Measurements from ENCODE around the gene SHOC1. TPM values are rescaled to one million over a fixed set of nuclear protein-coding genes. Genes with fewer than 3 reads are reported as not detected.
A peak's percentile ranks its signal among the peaks of the same experiment; 100 is the strongest.

SHOC1 gene
- total and polyA plus RNA-seq, 2 donors (not counting 3 experiments of a cell fraction or from before 2014, with no cell fraction given), result not detected

DNA sequence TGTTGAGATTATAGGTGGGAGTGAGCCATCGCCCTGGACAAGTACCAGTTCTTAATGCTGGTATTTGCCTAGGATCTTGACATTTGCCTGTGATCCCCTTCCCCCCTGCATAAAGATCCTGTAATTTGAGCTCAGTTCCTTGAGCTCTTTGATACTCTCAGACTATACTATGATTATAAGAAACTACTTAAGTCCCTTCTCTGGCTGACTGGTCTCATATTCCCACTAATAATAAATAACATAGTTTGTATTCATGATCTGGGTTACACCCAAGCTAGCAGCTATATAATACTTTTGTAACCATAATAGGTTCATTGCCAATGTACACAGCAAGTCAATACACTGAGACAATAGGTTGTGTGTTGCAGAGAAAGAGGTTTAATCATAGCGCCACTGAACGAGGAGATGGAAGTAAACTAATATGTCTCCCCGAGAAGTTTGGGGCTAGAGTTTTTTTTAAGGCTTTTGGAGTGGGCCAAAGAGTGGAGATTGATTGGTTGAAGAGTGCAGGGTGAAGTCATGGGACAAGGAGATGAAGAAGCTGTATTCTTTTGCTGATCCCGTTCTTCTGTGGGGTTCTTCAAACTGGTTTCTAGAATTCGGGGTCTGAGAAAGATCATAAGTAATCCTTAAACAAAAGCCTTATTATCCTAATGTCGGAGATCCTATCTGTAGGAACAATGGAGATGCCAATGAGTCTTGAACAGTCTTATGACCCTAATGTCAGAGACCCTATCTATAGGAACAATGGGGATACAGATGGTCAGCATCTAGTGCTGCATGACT is 20.7 kb upstream of the SHOC1 start:
- no TSS peak for BruUV-seq (replicated peaks)
- intact Hi-C loops (cut with micrococcal nuclease), result no loop called here
- CTCF ChIA-PET, result interaction anchor here (1.4 kb wide), 1 partner anchor 25 kb away, joined by 3 read pairs; no protein-coding TSS in a partner anchor

DNA sequence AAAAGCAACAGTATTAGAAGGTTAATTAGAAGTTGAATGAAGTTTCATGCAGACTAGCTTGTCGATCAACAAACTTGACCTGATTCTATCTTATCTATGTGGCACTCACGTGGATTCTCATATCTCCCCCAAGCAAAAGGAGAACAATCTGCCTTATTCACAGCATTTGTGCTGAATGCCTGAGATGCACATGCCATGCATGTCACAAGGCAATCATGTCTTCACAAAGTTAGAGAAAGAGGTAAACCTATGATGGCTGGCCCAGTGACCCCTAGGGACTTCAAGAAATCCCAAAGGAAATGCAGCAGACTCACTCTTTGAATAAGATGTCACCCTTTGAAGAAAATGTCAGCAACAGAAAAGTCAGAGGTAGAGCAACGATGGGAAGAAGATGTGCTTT is 17.6 kb upstream of the SHOC1 start:
- no peak for FAIRE-seq
- no peak for DNase-seq (ENCODE audit: low read depth, low spot score)
- no peak overlapping the region for H3K4me2 ChIP-seq (ENCODE audit: insufficient read depth, low read length)
- ChIA-PET CTCF (no interaction called here), POLR2A (no interaction called here)
- no peak for TF ChIP-seq POLR2A (IDR thresholded peaks at IDR 0.05; ENCODE audit: low read depth, low read length)
- no peak for TF ChIP-seq JUN (IDR thresholded peaks at IDR 0.05; ENCODE audit: borderline replicate concordance, insufficient read depth, insufficient read length, low read depth)
- no peak for TF ChIP-seq GATA2 (IDR thresholded peaks at IDR 0.05; ENCODE audit: insufficient read depth, insufficient read length, low read depth, low read length)
- no peak for TF ChIP-seq POLR2AphosphoS5 (IDR thresholded peaks at IDR 0.05; ENCODE audit: insufficient read depth, low read depth, low read length)
- TF ChIP-seq, protein P1, sequence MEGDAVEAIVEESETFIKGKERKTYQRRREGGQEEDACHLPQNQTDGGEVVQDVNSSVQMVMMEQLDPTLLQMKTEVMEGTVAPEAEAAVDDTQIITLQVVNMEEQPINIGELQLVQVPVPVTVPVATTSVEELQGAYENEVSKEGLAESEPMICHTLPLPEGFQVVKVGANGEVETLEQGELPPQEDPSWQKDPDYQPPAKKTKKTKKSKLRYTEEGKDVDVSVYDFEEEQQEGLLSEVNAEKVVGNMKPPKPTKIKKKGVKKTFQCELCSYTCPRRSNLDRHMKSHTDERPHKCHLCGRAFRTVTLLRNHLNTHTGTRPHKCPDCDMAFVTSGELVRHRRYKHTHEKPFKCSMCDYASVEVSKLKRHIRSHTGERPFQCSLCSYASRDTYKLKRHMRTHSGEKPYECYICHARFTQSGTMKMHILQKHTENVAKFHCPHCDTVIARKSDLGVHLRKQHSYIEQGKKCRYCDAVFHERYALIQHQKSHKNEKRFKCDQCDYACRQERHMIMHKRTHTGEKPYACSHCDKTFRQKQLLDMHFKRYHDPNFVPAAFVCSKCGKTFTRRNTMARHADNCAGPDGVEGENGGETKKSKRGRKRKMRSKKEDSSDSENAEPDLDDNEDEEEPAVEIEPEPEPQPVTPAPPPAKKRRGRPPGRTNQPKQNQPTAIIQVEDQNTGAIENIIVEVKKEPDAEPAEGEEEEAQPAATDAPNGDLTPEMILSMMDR (IDR thresholded peaks at IDR 0.05; ENCODE audit: extremely low read depth in 1 of 2, insufficient read depth in 1 of 2, low read depth in 1 of 2, low read length in 2 of 2), result no peak
- TF ChIP-seq MYC (IDR thresholded peaks at IDR 0.05; ENCODE audit: low read depth, low read length), result no peak
- TF ChIP-seq, protein P2, sequence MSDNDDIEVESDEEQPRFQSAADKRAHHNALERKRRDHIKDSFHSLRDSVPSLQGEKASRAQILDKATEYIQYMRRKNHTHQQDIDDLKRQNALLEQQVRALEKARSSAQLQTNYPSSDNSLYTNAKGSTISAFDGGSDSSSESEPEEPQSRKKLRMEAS (IDR thresholded peaks at IDR 0.05; ENCODE audit: insufficient read depth, insufficient read length), result no peak
- no peak for TF ChIP-seq FOS (IDR thresholded peaks at IDR 0.05; ENCODE audit: borderline replicate concordance, insufficient read depth, low read length)
- H3K36me3 ChIP-seq (ENCODE audit: control insufficient read depth in 2 of 2, extremely low read depth in 1 of 2, insufficient read depth in 2 of 2, low read length in 2 of 2), result no peaks in the 10 kb centered on the region
- H3K4me1 ChIP-seq (ENCODE audit: control insufficient read depth, extremely low read depth, insufficient read depth, low read length), result no peaks in the 10 kb centered on the region
- dilution Hi-C loops (cut with MboI; ENCODE audit: extremely low pct_ligation_motif_present, low sequenced_read_pairs) (no loop called here), intact Hi-C loops (cut with micrococcal nuclease) (no loop called here)
- H3K27ac ChIP-seq (ENCODE audit: insufficient read depth, low read depth, low read length), result no peak overlapping the region
- no TSS peak for BruUV-seq (replicated peaks)
- H3K9me3 ChIP-seq (replicated peaks; ENCODE audit: control insufficient read depth, insufficient read depth, low read length), result no peaks in the 10 kb centered on the region
- H3K79me2 ChIP-seq (ENCODE audit: control insufficient read depth, insufficient read depth, low read length), result no peaks in the 10 kb centered on the region
- H3K27me3 ChIP-seq (ENCODE audit: control insufficient read depth in 2 of 2, insufficient read depth in 2 of 2, low read length in 2 of 2), result no peaks in the 10 kb centered on the region
- no peak overlapping the region for H3K4me3 ChIP-seq (replicated peaks in 1 of 3; ENCODE audit: insufficient read depth in 1 of 3, low read depth in 1 of 3, low read length in 3 of 3)
- H4K20me1 ChIP-seq (replicated peaks; ENCODE audit: control insufficient read depth, extremely low read depth, insufficient read depth, low read length), result no peaks in the 10 kb centered on the region
- no peak overlapping the region for H3K9ac ChIP-seq (replicated peaks; ENCODE audit: extremely low read depth, insufficient read depth, low read length)
- no peak overlapping the region for H2AFZ ChIP-seq (ENCODE audit: low read depth, low read length)
- no peaks in the 10 kb centered on the region for H3K9me1 ChIP-seq (replicated peaks; ENCODE audit: control insufficient read depth, extremely low read depth, insufficient read depth, low read length)

More for the DNA sequence above, 20.7 kb upstream of the SHOC1 start:
- no peaks in the 10 kb centered on the region for H3K9me3 ChIP-seq (replicated peaks; ENCODE audit: control insufficient read depth, insufficient read depth, low read length)
- H3K9me1 ChIP-seq (replicated peaks; ENCODE audit: control insufficient read depth, extremely low read depth, insufficient read depth, low read length), result no peaks in the 10 kb centered on the region
- H3K36me3 ChIP-seq (ENCODE audit: control insufficient read depth in 2 of 2, extremely low read depth in 1 of 2, insufficient read depth in 2 of 2, low read length in 2 of 2), result no peaks in the 10 kb centered on the region
- no peak overlapping the region for H3K27ac ChIP-seq (ENCODE audit: insufficient read depth, low read depth, low read length)
- H3K4me1 ChIP-seq (ENCODE audit: control insufficient read depth, extremely low read depth, insufficient read depth, low read length), result no peaks in the 10 kb centered on the region
- DNase-seq (ENCODE audit: low read depth, low spot score), result peak; percentile 21
- POLR2A ChIA-PET, result no interaction called here
- no peak overlapping the region for H3K4me3 ChIP-seq (replicated peaks in 1 of 3; ENCODE audit: insufficient read depth in 1 of 3, low read depth in 1 of 3, low read length in 3 of 3)
- dilution Hi-C loops (cut with MboI; ENCODE audit: extremely low pct_ligation_motif_present, low sequenced_read_pairs), result no loop called here
- no peaks in the 10 kb centered on the region for H3K79me2 ChIP-seq (ENCODE audit: control insufficient read depth, insufficient read depth, low read length)
- no peak for TF ChIP-seq EZH2 (IDR thresholded peaks at IDR 0.05; ENCODE audit: borderline replicate concordance, low read depth, low read length, severe bottlenecking)
- TF ChIP-seq, protein P2 (IDR thresholded peaks at IDR 0.05; ENCODE audit: insufficient read depth, insufficient read length), result no peak
- TF ChIP-seq MYC (IDR thresholded peaks at IDR 0.05; ENCODE audit: low read depth, low read length), result no peak
- TF ChIP-seq POLR2AphosphoS5 (IDR thresholded peaks at IDR 0.05; ENCODE audit: insufficient read depth, low read depth, low read length), result no peak
- TF ChIP-seq JUN (IDR thresholded peaks at IDR 0.05; ENCODE audit: borderline replicate concordance, insufficient read depth, insufficient read length, low read depth), result no peak
- H3K9ac ChIP-seq (replicated peaks; ENCODE audit: extremely low read depth, insufficient read depth, low read length), result no peak overlapping the region
- H3K27me3 ChIP-seq (ENCODE audit: control insufficient read depth in 2 of 2, insufficient read depth in 2 of 2, low read length in 2 of 2), result no peaks in the 10 kb centered on the region
- H3K4me2 ChIP-seq (ENCODE audit: insufficient read depth, low read length), result no peak overlapping the region
- no peak for FAIRE-seq
- H2AFZ ChIP-seq (ENCODE audit: low read depth, low read length), result no peak overlapping the region
- no peaks in the 10 kb centered on the region for H4K20me1 ChIP-seq (replicated peaks; ENCODE audit: control insufficient read depth, extremely low read depth, insufficient read depth, low read length)
